ENCODE data around the gene DYNLT4. TPM values are rescaled to one million over a fixed set of nuclear protein-coding genes. Genes with fewer than 3 reads are reported as not detected.

The DYNLT4 gene
- total and polyA plus RNA-seq, 2 of the 13 experiments (the other 11 are each of a cell fraction or from before 2014, with no cell fraction given), result 0.77 TPM; not detected in 1

DNA sequence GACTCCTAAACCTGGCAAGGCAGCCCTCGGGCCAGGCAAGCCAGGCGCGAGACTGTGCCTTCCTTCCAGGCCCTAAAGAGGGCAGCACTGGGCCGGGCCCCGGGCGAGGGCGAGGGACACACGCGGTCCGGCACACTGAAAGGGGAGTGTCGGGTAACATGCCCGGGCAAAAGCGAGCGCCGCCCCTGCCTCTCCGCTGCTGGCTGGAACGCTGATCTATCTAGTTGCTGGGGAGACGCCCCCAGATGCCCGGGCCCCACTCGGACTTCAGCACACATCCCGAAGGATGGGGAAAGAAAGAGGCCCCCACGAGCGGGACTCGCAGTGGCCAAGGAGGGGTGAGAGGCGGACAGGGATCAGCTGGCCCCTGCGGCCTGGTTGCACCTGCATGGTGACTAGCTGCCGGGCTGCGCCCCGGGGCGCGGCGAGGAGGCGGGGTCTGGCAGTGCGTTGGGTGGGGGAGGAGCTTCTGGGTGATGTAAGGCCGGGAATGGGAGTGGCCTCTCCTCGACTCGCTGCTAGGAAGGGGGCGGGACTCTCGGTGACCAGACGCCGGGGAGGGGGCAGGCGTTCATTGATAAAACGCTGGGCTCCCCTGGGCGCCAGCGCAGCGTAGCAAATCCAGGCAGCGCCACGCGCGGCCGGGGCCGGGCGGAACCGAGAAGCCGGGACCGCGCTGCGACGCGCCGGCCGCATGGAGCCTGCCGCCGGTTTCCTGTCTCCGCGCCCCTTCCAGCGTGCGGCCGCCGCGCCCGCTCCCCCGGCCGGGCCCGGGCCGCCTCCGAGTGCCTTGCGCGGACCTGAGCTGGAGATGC lies 7.2 kb downstream of the DYNLT4 start, which contains the start of gene PLK3 (continued):
- TF ChIP-seq, protein P1, sequence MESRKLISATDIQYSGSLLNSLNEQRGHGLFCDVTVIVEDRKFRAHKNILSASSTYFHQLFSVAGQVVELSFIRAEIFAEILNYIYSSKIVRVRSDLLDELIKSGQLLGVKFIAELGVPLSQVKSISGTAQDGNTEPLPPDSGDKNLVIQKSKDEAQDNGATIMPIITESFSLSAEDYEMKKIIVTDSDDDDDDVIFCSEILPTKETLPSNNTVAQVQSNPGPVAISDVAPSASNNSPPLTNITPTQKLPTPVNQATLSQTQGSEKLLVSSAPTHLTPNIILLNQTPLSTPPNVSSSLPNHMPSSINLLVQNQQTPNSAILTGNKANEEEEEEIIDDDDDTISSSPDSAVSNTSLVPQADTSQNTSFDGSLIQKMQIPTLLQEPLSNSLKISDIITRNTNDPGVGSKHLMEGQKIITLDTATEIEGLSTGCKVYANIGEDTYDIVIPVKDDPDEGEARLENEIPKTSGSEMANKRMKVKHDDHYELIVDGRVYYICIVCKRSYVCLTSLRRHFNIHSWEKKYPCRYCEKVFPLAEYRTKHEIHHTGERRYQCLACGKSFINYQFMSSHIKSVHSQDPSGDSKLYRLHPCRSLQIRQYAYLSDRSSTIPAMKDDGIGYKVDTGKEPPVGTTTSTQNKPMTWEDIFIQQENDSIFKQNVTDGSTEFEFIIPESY (CRISPR knock-in tag; IDR thresholded peaks at IDR 0.05), result peak; percentile 71
- TF ChIP-seq SMYD3 (CRISPR knock-in tag; IDR thresholded peaks at IDR 0.05) (no peak), CC2D1A (CRISPR knock-in tag; IDR thresholded peaks at IDR 0.05) (no peak), DNMT1 (CRISPR knock-in tag; IDR thresholded peaks at IDR 0.05) (no peak), ZNF879 (CRISPR knock-in tag; IDR thresholded peaks at IDR 0.05) (no peak; the same call in 1 of the 2 replicates), EZH2 (conservative IDR thresholded peaks at IDR 0.05; ENCODE audit: low read depth, low read length) (no peak), ZNF709 (CRISPR knock-in tag; IDR thresholded peaks at IDR 0.05) (peak; percentile 75; the same call in 1 of the 2 replicates), ZNF768 (CRISPR knock-in tag; IDR thresholded peaks at IDR 0.05) (peak; percentile 60; the same call in 1 of the 2 replicates), MAFK (conservative IDR thresholded peaks at IDR 0.05 in 1 of 2, IDR thresholded peaks at IDR 0.05 in 1 of 2; ENCODE audit: low read length in 2 of 2) (no peak), ZNF253 (CRISPR knock-in tag; IDR thresholded peaks at IDR 0.05; ENCODE audit: borderline replicate concordance) (no peak), ZNF780A (CRISPR knock-in tag; IDR thresholded peaks at IDR 0.05) (0 out of 2 replicates have a peak, but pooled peaks have one; percentile 51), HIVEP1 (CRISPR knock-in tag; IDR thresholded peaks at IDR 0.05) (peak; percentile 77), GFI1 (CRISPR knock-in tag; IDR thresholded peaks at IDR 0.05; ENCODE audit: borderline replicate concordance) (peak; percentile 64; the same call in 1 of the 2 replicates), CHD4 (IDR thresholded peaks at IDR 0.05; ENCODE audit: borderline replicate concordance, low read length) (no peak), TSC22D2 (CRISPR knock-in tag; IDR thresholded peaks at IDR 0.05; ENCODE audit: borderline replicate concordance) (no peak), ZNF33A (CRISPR knock-in tag; IDR thresholded peaks at IDR 0.05; ENCODE audit: borderline replicate concordance) (peak; percentile 92), GTF3A (CRISPR knock-in tag; conservative IDR thresholded peaks at IDR 0.05) (peak; percentile 66; the same call in 1 of the 2 replicates), NCOA5 (CRISPR knock-in tag; IDR thresholded peaks at IDR 0.05) (no peak), CBX5 (CRISPR knock-in tag; IDR thresholded peaks at IDR 0.05; ENCODE audit: borderline replicate concordance) (peak; percentile 21; the same call in 1 of the 2 replicates), ZNF260 (CRISPR knock-in tag; IDR thresholded peaks at IDR 0.05; ENCODE audit: borderline replicate concordance, low read depth) (no peak), DMAP1 (CRISPR knock-in tag; IDR thresholded peaks at IDR 0.05) (peak; percentile 99), ZNF570 (CRISPR knock-in tag; IDR thresholded peaks at IDR 0.05; ENCODE audit: borderline replicate concordance) (0 out of 2 replicates have a peak, but pooled peaks have one; percentile 42), TARDBP (CRISPR knock-in tag; IDR thresholded peaks at IDR 0.05) (peak; percentile 81; the same call in 1 of the 2 replicates), KLF12 (CRISPR knock-in tag; IDR thresholded peaks at IDR 0.05; ENCODE audit: borderline replicate concordance) (0 out of 2 replicates have a peak, but pooled peaks have one; percentile 67), ASH2L (IDR thresholded peaks at IDR 0.05; ENCODE audit: insufficient read length, low read depth, low read length) (peak; percentile 53)
- TF ChIP-seq, protein P2, sequence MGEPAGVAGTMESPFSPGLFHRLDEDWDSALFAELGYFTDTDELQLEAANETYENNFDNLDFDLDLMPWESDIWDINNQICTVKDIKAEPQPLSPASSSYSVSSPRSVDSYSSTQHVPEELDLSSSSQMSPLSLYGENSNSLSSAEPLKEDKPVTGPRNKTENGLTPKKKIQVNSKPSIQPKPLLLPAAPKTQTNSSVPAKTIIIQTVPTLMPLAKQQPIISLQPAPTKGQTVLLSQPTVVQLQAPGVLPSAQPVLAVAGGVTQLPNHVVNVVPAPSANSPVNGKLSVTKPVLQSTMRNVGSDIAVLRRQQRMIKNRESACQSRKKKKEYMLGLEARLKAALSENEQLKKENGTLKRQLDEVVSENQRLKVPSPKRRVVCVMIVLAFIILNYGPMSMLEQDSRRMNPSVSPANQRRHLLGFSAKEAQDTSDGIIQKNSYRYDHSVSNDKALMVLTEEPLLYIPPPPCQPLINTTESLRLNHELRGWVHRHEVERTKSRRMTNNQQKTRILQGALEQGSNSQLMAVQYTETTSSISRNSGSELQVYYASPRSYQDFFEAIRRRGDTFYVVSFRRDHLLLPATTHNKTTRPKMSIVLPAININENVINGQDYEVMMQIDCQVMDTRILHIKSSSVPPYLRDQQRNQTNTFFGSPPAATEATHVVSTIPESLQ (CRISPR knock-in tag; conservative IDR thresholded peaks at IDR 0.05), result 0 out of 2 replicates have a peak, but pooled peaks have one; percentile 33
- TF ChIP-seq, protein P3, sequence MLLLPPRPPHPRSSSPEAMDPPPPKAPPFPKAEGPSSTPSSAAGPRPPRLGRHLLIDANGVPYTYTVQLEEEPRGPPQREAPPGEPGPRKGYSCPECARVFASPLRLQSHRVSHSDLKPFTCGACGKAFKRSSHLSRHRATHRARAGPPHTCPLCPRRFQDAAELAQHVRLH (CRISPR knock-in tag; IDR thresholded peaks at IDR 0.05; ENCODE audit: borderline replicate concordance, low read depth), result peak; percentile 92
